Posterior cingulate gyrus (tissue), 11 donors: ENCODE data around the gene MEGF6.

Experiments used
- DNase-seq, 10 donors: peaks; one replicate each; pipeline versions ENCODE4 v3.0.0 to v3.0.0-alpha.2; 2020 to 2021; ENCODE audit warnings: mixed read lengths in 3 of 10
- intact Hi-C: fragments of 100-400 bp; cut with DNase I; formaldehyde crosslinking; loops from one replicate; pipeline ENCODE4 v1.15.1; 2023

Gene MEGF6

GRCh38 chr1:3611170-3612019, at the start of gene MEGF6:
Gene MEGF6 (minus strand): TSS chr1:3611508. CDS start chr1:3611268, 240 bp downstream.
- DNase-seq: peak in 2 of 10 donors; percentile 26 to 32
- intact Hi-C loops: no loop called here

GRCh38 chr1:3660704-3661103, 49.4 kb upstream of the MEGF6 start:
- intact Hi-C loops: no loop called here
- DNase-seq: no peak

GRCh38 chr1:3659093-3659492, 47.8 kb upstream of the MEGF6 start:
- peak in 4 of 10 donors; percentile 12 to 78 (median 61) for DNase-seq

GRCh38 chr1:3658231-3658615, 46.9 kb upstream of the MEGF6 start:
- peak in 3 of 10 donors; percentile 5 to 35 (median 17) for DNase-seq
- intact Hi-C loops: no loop called here

More at GRCh38 chr1:3659093-3659492, 47.8 kb upstream of the MEGF6 start:
- intact Hi-C loops: no loop called here

GRCh38 chr1:3657578-3658230, 46.4 kb upstream of the MEGF6 start:
- intact Hi-C loops: no loop called here
- peak in 4 of 10 donors; percentile 14 to 65 (median 58) for DNase-seq

- intact Hi-C loops: no loop called here
- peak in 3 of 10 donors; percentile 9 to 69 (median 40) for DNase-seq
Observed at GRCh38 chr1:3657096-3657475, 45.8 kb upstream of the MEGF6 start.

GRCh38 chr1:3656450-3657095, 45.3 kb upstream of the MEGF6 start:
- peak in 3 of 10 donors; percentile 7 to 57 (median 33) for DNase-seq

GRCh38 chr1:3654549-3655281, 43.4 kb upstream of the MEGF6 start:
- DNase-seq: peak in 4 of 10 donors; percentile 14 to 55 (median 45)
- intact Hi-C loops: no loop called here

More at GRCh38 chr1:3656450-3657095, 45.3 kb upstream of the MEGF6 start:
- intact Hi-C loops: no loop called here

- intact Hi-C loops: no loop called here
- DNase-seq: peak in 2 of 10 donors; percentile 54 to 70
Observed at GRCh38 chr1:3653286-3653618, 41.9 kb upstream of the MEGF6 start.

- intact Hi-C loops: no loop called here
- peak in 4 of 10 donors; percentile 24 to 80 (median 68) for DNase-seq
Observed at GRCh38 chr1:3652548-3653285, 41.4 kb upstream of the MEGF6 start.

- intact Hi-C loops: no loop called here
- DNase-seq: peak in 4 of 10 donors; percentile 20 to 74 (median 42)
Observed at GRCh38 chr1:3651930-3652547, 40.7 kb upstream of the MEGF6 start, which contains the start of gene TP73. Gene TP73 (plus strand): TSS chr1:3652516. CDS start chr1:3682366, 29,850 bp downstream.

GRCh38 chr1:3651026-3651929, 40.0 kb upstream of the MEGF6 start:
- DNase-seq: peak in 4 of 10 donors; percentile 23 to 80 (median 55)
- intact Hi-C loops: no loop called here

- peak in 4 of 10 donors; percentile 9 to 77 (median 68) for DNase-seq
- intact Hi-C loops: no loop called here
Observed at GRCh38 chr1:3650248-3651025, 39.1 kb upstream of the MEGF6 start.

GRCh38 chr1:3649342-3650247, 38.3 kb upstream of the MEGF6 start, which contains the start of gene WRAP73:
Gene WRAP73 (minus strand): TSS chr1:3650103. CDS start chr1:3649999, 104 bp downstream.
- intact Hi-C loops: no loop called here
- peak; percentile 78 to 98 (median 89) for DNase-seq

- DNase-seq: peak in 4 of 10 donors; percentile 15 to 48 (median 36)
- intact Hi-C loops: no loop called here
Observed at GRCh38 chr1:3646596-3646995, 35.3 kb upstream of the MEGF6 start.
